Neural cell (in vitro differentiated cells): ENCODE measurements around the gene CCDC144A.

ENCODE experiments used
- CTCF ChIP-seq: fragments of 450-650 bp; IDR thresholded peaks from 2 replicates; pipeline ENCODE4 v1.5.1; 2014; ENCODE audit warnings: antibody characterized with exemption, mild to moderate bottlenecking, moderate library complexity; ENCODE audit not compliant: poor library complexity, severe bottlenecking
- EP300 ChIP-seq: fragments of 450-650 bp; conservative IDR thresholded peaks from 2 replicates; pipeline ENCODE4 v1.6.1; 2014; ENCODE audit warnings: antibody characterized with exemption, mild to moderate bottlenecking, moderate library complexity; ENCODE audit not compliant: poor library complexity, severe bottlenecking
- EZH2 ChIP-seq: fragments of 200-600, 300-800 bp; shearing (Covaris generic), sonication (generic); IDR thresholded peaks from 2 replicates; pipeline ENCODE4 v1.6.1; 2014; ENCODE audit warnings: antibody characterized with exemption, low read length, borderline replicate concordance, mild to moderate bottlenecking; ENCODE audit not compliant: insufficient read depth, poor library complexity, severe bottlenecking
- MXI1 ChIP-seq: fragments of 450-650 bp; conservative IDR thresholded peaks from 2 replicates; pipeline ENCODE4 v1.6.1; 2014; ENCODE audit warnings: antibody characterized with exemption, mild to moderate bottlenecking; ENCODE audit not compliant: poor library complexity, severe bottlenecking
- POLR2AphosphoS5 ChIP-seq: IDR thresholded peaks from 2 replicates; pipeline ENCODE4 v1.6.1; 2012
- RAD21 ChIP-seq: fragments of 450-650 bp; conservative IDR thresholded peaks from 2 replicates; pipeline ENCODE4 v1.6.1; 2014; ENCODE audit warnings: antibody characterized with exemption, mild to moderate bottlenecking, moderate library complexity
- REST ChIP-seq: IDR thresholded peaks from 2 replicates; pipeline ENCODE4 v1.6.1; 2012; ENCODE audit warnings: borderline replicate concordance
- TAF1 ChIP-seq: IDR thresholded peaks from 2 replicates; pipeline ENCODE4 v1.6.1; 2012; ENCODE audit warnings: low read depth

- TF ChIP-seq REST (no peak), POLR2AphosphoS5 (no peak), CTCF (no peak), TAF1 (no peak), EP300 (no peak), RAD21 (no peak), EZH2 (no peak), MXI1 (no peak)
Measured at GRCh38 chr17:16820979-16821543, 131.0 kb downstream of the CCDC144A start.
